ENCODE measurements around the gene SFT2D2.

GRCh38 chr1:168259567-168259966 is 33.8 kb downstream of the SFT2D2 start:
- TF ChIP-seq CTCF (IDR thresholded peaks at IDR 0.05) (no peak), POLR2A (IDR thresholded peaks at IDR 0.05) (no peak), POLR2AphosphoS5 (IDR thresholded peaks at IDR 0.05) (no peak)
